NCI-H128 (cell line): ENCODE data around the gene CFAP57.
A peak's percentile ranks its signal among the peaks of the same experiment; 100 is the strongest.
"Not testable (repeated sequence)": the region's sequence is repeated elsewhere in the genome, so short reads cannot be mapped to it uniquely, and the experiment has no call there.

Experiments used
- DNase-seq: peaks from one replicate; lab custom pipeline; 2025; ENCODE audit not compliant: unreplicated experiment; lab: John Stamatoyannopoulos, UW

Gene CFAP57

DNA sequence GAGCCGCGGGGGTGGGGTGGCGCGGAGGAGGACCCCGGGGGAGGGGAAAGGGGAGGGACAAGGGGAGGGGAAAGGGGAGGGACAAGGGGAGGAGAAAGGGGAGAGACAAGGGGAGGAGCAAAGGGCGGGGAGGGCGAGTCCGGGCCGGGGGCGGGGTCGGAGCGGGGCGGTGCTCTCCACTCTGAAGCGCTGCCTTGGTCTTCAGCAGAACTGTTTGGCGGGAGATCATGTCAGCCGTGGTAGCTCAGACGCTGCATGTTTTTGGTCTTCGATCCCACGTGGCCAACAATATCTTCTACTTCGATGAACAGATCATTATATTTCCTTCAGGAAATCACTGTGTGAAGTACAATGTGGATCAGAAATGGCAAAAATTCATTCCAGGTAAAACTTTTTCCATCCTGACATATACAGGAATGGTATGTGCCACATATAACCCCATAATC is 420 bp downstream of the CFAP57 start:
- DNase-seq = peak; percentile 64

DNA sequence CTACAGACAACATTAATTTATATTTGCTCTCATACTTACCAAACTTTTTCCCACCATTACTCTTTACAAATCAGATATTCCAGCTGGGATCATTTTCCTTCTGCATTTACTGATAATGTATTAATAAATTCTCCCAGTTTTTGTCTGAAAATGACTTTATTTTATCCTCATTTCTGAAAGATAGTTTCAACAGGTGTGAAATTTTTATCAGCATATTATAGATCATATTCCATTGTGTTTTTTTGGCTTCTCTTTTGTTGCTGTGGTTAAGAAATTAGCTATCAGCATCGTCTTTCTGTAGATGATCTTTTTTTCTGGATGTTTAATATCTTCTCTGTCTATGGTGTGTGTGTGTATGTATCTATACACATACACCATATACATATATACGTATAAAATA is 2.7 kb downstream of the CFAP57 start:
- no peak for DNase-seq

DNA sequence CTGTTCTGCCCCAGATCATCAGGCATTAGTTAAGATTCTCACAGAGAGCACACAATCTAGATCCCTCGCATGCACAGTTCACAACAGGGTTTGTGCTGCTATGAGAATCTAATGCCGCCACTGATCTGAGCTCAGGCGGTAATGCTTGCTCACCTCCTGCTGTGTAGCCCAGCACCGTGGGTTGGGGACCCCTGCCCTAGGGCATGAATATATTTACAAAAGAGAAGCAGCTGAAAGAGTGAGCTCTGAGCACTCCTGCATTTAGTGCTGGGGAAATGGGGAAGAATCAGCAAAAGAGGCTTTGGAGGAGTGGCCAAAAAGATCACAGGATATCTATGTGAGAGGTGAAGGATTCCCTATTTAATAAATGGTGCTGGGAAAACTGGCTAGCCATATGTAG is 5.6 kb downstream of the CFAP57 start:
- DNase-seq = no peak

DNA sequence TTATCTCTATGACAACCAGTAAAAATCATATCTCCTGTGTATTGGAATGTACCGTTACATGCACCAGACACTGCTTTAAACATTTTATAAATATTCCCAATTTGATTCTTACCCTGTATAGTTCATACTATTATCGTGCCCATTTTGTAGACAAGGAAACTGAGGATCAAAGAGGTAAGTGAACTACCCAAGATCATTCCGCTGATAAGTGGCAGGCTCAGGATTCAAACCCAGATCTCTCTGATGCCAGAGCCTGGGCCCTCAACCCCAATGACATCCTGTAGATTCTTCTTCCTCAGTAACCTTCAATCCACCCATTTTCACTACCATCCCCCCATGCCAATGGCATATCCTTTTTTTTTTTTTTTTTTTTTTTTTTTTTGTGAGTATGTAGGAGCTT is 12.3 kb downstream of the CFAP57 start:
- no peak for DNase-seq

DNA sequence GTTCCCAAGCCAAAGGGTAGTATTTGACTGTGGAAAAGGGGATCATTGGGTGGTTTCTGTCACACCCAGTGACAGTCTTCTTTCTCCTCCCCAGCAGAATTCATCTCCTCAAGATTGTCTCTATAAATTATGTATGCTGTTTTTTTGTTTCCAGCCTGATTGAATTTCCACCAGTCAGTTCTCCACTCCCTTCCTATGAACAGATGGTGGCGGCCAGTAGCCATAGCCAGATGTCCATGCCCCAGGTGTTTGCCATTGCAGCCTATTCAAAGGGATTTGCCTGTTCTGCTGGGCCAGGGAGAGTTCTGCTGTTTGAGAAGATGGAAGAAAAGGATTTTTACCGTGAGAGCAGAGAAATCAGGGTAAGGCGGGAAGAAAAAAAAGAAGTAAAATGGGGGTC is 12.9 kb downstream of the CFAP57 start:
- DNase-seq = no peak

DNA sequence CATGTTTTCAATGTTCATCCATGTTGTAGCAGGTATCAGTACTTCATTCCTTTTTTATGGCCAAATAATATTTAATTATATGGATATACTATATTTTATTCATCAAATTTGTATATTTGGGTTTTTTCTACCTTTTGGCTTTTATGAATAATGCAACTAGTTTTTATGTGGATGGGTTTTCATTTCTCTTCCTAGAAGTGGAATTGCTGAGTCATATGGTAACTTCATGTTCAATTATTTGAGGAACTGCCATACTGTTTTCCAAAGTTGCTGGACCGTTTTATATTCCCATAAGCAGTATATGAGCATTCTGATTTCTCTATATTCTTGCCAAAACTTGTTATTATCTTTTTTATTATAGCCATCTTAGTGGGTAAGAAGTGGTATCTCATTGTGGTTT is 16.0 kb downstream of the CFAP57 start:
- no peak for DNase-seq

DNA sequence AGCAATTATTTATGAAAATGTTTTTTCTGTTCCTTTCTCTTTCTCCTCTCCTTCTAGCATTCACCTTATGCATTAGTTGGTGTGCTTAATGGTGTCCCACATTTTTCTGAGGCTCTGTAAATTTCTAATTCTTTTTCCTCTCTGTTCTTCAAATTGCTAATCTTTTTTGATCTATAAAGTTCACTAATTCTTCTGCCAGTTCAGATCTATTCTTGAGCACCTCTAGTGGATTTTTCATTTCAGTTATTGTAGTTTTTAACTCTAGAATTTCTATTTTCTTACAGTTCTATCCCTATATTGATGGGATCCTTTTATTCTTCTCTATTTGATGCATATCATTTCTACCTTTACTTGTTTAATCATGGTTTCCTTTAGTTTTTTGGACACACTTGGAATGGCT is 22.4 kb downstream of the CFAP57 start:
- no peak for DNase-seq

DNA sequence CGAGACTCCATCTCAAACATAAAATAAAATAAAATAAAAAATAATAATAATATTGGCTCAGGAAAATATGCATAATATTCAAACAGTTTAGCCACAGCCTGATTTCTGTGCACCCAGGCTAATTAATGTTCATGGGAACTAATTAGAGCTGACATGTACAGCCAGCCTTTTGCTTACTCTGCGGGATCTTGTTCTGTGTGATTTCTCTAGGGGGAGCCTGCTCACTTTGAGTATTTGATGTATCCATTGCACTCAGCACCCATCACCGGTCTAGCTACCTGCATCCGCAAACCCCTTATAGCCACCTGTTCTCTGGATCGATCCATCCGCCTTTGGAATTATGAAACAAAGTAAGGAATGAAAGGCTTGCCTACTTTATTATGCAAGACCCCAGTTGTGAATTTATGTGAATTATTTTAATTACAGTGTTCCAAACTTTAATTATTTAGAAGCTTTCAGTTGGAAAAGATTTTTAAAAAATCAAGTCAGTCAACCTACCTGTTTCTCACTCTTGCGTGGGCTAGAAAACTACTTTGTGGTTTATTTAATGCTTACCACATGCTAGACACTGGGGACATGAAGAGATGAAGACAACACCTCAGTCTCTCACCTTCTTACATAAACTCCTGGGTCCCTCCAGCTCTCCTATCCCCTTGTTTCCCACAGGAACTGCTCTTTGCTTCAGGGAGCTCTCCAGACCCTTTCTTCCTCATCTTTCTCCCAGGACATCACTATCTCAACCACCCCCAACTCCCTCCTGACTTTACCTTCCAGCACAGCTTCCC is 25.4 kb downstream of the CFAP57 start:
- DNase-seq = no peak

DNA sequence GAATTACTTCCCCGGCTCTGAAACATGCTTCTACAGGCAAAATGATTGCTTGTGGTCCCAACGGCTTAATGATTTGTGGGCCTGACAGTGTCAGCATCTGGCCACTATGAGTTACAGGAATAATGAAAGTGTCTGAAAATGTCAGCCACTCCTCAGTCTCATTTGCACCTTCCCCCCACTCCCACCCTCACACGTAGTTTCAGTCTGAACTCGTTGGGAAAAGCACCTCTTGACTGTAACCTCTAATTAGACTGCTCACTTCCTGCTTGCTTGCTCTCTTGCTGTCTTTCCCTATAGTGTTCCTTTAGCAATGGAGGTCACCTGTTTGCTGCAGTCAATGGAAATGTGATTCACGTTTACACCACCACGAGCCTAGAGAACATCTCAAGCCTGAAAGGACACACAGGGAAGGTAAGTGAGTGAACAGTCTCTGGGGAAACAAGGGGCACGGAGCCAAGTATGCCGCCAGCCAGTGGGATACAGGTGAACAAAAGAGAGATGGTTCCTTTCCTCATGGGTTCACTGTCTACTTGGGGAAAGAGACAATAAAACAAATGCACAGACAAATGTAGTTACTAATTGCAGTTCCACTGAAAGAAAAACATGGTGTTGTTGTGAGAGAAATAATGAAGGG is 27.1 kb downstream of the CFAP57 start:
- peak; percentile 73 for DNase-seq

DNA sequence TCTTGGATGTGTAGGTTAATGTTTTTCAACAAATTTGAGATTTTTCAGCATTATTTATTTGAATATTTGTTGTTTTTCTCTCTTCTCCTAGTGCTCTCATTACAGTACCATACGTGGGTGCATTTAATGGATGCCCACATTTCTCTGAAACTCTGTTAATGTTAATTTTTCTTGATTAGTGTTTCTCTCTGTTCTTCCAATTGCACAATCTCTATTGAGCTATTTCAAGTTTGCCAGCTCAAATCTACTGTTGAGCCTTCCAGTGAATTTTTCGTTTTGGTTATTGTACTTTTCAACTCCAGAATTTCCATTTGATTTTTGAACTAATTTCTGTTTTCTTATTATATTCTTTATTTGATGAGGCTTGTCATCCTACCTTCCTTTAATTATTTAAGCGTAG is 31.7 kb downstream of the CFAP57 start:
- DNase-seq = no peak

DNA sequence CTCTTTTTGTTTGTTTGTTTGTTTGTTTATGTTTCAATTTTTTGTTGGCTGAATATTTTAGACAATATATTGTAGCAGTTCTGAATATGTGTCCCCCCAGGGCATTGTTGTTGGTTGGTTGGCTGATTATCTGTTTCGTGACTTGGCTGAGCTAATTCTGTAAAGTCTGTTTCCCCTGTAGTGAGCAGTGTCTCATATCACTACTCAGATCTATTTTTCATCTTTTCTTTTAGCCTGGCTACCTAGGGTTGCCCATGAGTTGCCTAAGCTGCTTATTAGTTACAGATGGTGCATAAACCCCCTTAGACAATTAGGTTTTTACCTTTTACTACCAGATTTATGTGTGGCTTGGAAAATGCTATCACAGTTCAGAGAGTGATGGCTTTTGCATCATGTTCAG is 32.3 kb downstream of the CFAP57 start:
- DNase-seq = no peak

DNA sequence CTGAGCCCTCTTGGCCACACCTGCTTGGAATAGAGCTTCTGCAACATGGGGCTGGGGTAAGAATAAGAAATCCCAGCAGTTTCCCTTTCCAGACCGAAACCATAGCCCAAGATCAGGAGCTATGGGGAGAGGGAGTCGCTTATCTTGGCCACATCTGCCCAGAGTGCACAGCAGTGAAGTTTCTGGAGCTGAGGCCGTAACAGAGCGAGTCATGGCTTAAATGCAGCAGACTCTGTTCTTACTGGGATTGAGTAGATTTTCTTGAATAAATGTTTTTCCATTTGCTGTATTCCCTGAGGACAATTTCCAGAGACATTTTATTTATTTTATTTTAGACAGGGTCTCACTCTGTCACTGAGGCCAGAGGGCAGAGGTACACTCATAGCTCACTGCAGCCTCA is 33.5 kb downstream of the CFAP57 start:
- DNase-seq = no peak

DNA sequence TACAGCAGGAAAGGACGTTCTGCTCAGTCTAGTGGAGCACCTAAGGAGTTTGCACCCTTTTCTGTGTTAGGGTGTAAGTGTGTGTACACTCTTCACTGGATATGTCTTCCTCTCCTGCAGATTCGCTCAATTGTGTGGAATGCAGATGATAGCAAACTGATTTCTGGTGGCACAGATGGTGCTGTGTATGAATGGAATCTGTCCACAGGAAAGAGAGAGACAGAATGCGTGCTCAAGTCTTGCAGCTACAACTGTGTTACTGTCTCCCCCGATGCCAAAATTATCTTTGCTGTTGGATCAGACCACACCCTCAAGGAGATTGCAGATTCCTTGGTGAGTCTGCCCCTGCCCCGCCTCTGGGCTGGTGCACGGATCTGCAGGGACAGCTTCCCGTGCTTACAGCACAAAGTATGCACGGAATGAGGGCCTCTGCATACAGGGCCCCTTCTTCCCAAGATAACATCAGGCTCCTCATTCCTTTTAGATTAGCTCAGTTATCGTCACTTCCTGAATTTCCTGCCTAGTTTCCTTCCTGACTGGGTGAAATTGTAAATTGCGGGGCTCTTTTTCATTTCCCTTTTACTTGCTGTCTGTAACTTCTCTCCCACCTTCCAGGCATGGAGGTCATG is 34.6 kb downstream of the CFAP57 start:
- DNase-seq = no peak

DNA sequence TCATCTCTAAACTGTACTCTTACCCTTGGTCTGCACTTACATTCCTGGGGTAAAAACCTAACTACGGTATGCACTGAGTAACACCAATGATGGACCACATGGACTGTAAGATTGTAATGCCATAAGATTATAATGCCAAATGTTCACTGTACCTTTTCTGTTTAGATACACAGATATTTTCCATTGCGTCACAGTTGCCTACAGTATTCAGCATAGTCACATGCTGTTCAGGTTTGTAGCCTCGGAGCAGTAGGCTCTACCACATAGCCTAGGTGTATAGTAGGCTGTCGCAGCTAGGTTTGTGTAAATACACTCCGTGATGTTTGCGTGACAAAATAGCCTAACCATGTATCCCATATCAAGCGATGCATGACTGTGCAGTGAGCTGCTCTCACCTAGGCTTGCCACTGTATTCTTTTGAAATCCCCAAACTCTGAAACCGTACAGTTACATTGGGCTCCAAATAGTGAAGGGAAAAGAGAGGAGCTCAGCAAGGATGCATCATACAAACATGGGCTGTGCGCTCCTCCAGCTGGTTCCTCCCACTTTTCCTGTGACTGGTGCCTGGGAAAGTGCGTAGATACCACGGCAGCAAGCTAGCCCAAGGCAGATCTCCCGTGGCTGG is 35.2 kb downstream of the CFAP57 start:
- DNase-seq = no peak

DNA sequence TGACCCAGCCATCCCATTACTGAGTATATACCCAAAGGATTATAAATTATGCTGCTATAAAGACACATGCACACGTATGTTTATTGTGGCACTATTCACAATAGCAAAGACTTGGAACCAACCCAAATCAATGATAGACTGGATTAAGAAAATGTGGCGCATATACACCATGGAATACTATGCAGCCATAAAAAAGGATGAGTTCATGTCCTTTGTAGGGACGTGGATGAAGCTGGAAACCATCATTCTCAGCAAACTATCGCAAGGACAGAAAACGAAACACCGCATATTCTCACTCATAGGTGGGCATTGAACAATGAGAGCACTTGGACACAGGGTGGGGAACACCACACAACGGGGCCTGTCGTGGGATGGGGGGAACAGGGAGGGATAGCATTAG is 36.1 kb downstream of the CFAP57 start:
- not testable (repeated sequence) for DNase-seq

DNA sequence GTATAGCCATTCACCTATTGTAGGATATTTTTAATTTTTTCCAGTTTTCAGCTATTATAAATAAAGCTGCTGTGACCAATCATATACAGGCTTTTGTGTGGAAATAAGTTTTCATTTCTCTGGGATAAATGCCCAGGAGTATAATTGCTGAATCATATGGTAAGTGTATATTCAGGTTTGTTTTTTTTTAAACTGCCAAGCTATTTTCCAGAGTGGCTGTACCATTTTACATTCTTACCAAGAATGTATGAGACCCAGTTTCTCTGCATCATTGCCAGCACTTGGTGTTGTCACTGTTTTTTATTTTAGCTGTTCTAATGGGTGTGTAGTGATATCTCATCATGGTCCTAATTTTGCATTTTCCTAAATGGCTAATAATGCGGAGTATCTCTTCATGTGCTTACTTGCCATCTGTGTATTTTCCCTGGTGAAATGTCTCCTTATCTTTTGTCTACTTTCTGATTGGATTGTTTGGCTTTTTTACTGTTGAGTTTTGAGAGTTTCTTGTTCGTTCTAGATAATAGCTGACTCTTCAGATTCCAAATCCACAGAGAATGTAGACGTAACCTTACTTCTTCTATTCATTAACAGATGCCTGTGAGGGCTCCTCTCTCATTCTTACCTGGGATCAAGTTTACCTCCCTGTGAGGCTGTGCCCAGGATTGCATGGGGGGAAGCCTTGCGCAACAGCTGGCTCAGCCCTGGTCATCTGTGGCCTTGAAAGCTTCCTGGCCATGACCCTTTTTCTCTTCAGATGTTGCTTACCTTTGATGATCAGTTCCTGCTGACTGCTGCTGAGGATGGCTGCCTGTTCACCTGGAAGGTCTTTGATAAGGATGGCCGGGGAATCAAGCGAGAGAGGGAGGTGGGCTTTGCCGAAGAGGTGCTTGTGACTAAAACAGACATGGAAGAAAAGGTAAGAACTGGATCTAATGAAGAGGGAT is 42.6 kb downstream of the CFAP57 start:
- DNase-seq = no peak

DNA sequence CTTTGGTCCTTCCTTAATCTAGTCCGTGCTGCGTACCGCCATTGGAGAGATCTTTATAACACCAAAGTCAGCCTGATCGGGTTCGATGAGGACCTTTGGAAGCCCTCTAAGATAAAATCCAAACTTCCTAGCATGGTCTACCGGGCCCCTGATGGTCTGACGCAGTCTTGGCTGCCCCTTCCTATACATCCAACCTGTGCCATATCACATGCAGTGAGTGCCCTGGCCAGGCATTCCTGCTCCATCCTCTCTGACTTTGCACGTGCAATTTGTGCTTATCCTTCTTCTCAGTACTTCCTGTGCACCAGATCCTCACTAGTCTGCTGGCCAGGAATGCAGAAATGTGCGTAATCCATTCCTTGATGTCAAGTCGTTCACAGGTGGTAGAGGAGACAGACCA is 45.6 kb downstream of the CFAP57 start:
- no peak for DNase-seq

DNA sequence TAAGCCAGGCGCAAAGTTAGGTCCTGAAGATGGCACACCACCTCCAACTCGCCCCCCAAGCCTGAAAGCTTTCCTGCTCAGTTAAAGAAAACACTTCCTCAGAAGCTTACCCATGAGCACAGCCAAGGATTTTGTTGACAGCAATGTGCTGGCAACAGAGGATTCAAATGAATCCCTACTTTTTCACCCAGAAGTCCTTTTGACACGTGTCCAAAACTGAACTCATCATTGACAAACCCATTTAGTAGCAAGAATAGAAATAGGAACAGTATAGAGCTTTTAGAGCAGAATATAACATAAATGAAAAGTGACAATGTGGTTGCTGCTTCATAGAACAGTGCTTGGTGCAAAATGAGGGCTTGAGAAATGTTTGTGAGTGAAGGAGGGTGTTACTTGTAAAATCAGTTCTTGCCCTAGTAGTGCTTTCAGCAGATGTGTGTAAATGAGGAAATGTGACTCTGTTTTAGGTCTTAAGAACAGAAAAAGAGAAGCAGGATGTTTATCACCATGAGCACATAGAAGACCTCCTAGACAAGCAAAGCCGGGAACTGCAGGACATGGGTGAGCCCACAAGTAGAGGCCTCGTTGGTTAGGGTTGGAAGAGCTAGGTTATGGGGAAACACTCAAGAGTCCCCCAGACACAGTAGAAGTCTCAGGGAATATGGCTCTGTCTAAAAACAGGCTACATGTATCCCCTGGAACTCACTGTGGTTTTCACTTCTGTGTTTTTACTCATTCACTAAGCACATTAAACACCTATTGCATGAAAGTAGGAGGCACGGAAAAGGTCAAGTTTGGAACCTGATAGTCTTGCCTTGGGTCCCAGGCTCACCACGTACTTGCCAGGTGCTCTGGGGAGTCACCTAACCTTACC is 49.0 kb downstream of the CFAP57 start:
- DNase-seq = no peak

DNA sequence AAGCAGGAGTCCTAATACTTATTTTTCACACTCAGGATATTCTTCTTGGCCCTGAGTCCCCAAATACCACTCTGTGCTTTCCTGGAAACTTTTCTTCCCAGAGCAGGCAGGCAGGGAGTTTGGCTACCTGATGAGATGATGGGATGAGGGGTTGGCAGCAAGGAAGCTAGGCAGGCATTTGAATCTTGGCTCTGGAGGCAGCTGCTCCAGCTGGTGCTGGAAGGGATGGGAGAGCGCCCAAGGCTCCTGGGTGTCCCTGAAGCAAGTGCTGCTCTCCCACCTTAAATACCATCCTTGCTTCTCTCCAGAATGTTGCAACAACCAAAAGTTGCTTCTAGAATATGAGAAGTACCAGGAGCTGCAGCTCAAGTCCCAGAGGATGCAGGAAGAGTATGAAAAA is 49.7 kb downstream of the CFAP57 start:
- no peak for DNase-seq

DNA sequence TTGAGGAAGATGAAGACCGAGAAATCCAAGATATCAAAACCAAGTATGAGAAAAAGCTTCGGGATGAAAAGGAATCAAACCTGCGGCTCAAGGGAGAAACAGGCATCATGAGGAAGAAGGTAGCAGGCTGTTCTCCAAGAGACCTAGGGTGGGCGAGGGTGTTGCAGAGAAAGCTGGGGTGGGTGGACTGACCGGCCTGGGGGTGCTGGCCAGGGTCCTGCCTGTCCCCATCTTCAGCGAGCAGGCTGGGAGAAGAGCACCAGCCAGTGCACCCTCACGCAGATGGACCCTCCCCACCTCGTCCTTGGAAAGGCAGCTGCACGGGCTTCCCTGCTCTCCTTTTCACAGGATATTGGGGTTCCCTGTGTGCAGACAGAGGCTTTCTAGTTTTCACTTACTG is 50.7 kb downstream of the CFAP57 start:
- no peak for DNase-seq
